Thymus (tissue), 11 donors: Measurements from ENCODE around the gene JAKMIP1. TPM values are rescaled to one million over a fixed set of nuclear protein-coding genes. Genes with fewer than 3 reads are reported as not detected.
A peak's percentile ranks its signal among the peaks of the same experiment; 100 is the strongest.

Experiments used
- DNase-seq, 9 donors: peaks; one replicate each; pipeline ENCODE4 v3.0.0-alpha.2; 2013; ENCODE audit warnings: low spot score in 9 of 9, low read depth in 6 of 9, missing footprints in 1 of 9
- H3K27ac ChIP-seq, 2 donors: one replicate each; pipeline ENCODE4 v1.5.1; 2013; ENCODE audit warnings: control low read depth in 1 of 2, low read depth in 1 of 2, low read length in 1 of 2, mild to moderate bottlenecking in 1 of 2, moderate library complexity in 1 of 2
- H3K27me3 ChIP-seq, 2 donors: one replicate each; pipeline ENCODE4 v1.5.1; 2013; ENCODE audit warnings: low read length in 1 of 2; ENCODE audit not compliant: control insufficient read depth in 2 of 2, insufficient read depth in 1 of 2
- H3K36me3 ChIP-seq, 2 donors: one replicate each; pipeline ENCODE4 v1.5.1; 2013; ENCODE audit warnings: low read length in 1 of 2, mild to moderate bottlenecking in 1 of 2, moderate library complexity in 1 of 2; ENCODE audit not compliant: control insufficient read depth in 2 of 2, insufficient read depth in 2 of 2
- H3K4me1 ChIP-seq, 2 donors: one replicate each; pipeline ENCODE4 v1.5.1; 2013; ENCODE audit warnings: low read length in 2 of 2; ENCODE audit not compliant: control insufficient read depth in 2 of 2, insufficient read depth in 2 of 2
- H3K4me3 ChIP-seq, 2 donors: one replicate each; pipeline ENCODE4 v1.5.1; 2013; ENCODE audit warnings: low read length in 2 of 2, control low read depth in 1 of 2, mild to moderate bottlenecking in 1 of 2
- H3K9me3 ChIP-seq, 2 donors: one replicate each; pipeline ENCODE4 v1.5.1; 2013; ENCODE audit warnings: low read length in 1 of 2, mild to moderate bottlenecking in 1 of 2; ENCODE audit not compliant: control insufficient read depth in 2 of 2, insufficient read depth in 1 of 2
- WGBS: extraction: QIAGEN DNeasy Blood & Tissue Kit; methylation state at CpG from one replicate; pipeline ENCODE4 v1.1.7; 2013; 5-methylcytosine and 5-hydroxymethylcytosine counted together
- polyA plus RNA-seq: library from polyadenylated mRNA; stranded (reverse); fragments of 200-250 nt; gene quantifications from one replicate; pipeline ENCODE4 v1.2.3, GENCODE V29; 2013
- total RNA-seq: library from RNA; stranded (reverse); fragments of 120-200 nt; gene quantifications from one replicate; pipeline ENCODE4 v1.2.4, GENCODE V29; 2013
- donor health status: healthy.

JAKMIP1 gene
- total and polyA plus RNA-seq, 2 donors: 0.19 to 1.5 TPM

DNA sequence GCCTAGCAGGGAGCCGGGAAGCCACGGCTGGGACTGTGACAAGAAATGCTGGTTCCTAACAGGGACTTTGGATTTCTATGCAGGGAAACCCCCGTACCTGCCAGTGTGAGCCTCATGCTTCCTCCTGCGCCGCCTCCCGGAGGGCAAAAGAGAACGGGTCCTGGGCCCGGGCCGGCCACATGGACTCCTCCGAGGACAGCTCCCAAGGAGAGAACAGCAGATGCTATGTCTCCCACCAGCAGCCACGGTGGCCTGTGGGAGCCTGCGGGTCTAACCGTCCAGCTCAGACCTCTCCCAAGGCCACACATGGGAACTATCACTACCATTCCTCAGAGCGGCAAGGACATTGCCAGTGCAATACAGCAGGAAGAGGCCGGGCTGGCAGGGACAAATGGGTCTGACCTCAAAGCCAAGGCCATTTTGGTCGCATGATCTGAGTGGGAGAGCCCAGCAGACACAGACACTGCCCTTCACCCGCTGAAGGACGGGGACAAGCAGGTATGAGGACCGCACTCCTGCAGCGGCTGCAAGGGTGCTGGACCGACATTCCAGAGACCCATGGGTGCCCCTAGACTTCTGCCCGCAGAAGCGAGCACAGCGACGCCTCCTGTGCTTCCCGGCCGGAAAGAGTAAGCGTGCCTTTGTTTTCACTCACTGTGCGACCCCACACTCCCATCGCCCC is 177.6 kb downstream of the JAKMIP1 start:
- no peak overlapping the region for H3K27ac ChIP-seq
- WGBS: 89% methylated on average over 30 of the region's 30 CpGs
- no peaks in the 10 kb centered on the region for H3K9me3 ChIP-seq
- no peaks in the 10 kb centered on the region for H3K36me3 ChIP-seq
- no peak overlapping the region for H3K4me3 ChIP-seq
- H3K4me1 ChIP-seq: no peaks in the 10 kb centered on the region
- DNase-seq: no peak
- H3K27me3 ChIP-seq: no peaks in the 10 kb centered on the region

DNA sequence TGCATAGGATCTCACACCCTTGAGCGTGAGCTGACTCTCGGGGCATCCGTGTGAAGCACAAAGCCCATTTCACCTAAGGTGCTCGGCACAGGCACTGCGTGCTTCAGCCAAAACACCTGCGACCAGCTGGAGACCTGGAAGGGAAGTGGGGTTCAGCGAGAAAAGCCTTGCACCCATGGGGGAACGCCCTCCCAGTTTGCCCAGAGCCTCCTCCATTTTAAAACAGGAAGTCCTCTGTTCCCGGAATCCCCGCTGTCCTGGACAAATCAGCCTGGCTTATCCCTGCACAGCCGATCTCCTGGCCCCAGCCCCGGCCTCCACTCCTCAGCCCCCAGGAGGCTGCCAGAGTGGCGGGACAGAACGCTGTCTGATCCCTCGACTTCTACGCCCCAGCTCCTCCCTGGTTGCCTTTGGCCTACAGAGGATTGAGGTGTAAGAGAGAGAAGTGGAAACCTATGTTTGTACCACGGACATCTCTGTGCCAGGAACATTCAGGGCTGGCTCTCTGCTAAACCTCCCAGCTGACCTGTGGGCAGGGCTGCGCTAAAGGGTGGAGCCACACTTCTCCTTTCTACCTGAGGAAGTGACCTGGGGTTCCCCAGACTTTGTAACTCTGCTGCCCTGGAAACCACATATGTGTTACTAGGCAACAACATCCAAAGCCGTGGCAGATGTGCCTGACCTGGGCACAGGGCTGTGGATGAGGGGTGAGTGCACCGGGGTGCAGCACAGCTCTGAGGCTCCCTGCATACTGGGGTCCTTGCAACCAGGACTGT is 178.3 kb downstream of the JAKMIP1 start:
- no peak overlapping the region for H3K4me3 ChIP-seq
- H3K36me3 ChIP-seq: no peaks in the 10 kb centered on the region
- no peaks in the 10 kb centered on the region for H3K27me3 ChIP-seq
- 90% methylated on average over 20 of the region's 20 CpGs for WGBS
- DNase-seq: no peak
- no peaks in the 10 kb centered on the region for H3K9me3 ChIP-seq
- no peaks in the 10 kb centered on the region for H3K4me1 ChIP-seq
- H3K27ac ChIP-seq: no peak overlapping the region

DNA sequence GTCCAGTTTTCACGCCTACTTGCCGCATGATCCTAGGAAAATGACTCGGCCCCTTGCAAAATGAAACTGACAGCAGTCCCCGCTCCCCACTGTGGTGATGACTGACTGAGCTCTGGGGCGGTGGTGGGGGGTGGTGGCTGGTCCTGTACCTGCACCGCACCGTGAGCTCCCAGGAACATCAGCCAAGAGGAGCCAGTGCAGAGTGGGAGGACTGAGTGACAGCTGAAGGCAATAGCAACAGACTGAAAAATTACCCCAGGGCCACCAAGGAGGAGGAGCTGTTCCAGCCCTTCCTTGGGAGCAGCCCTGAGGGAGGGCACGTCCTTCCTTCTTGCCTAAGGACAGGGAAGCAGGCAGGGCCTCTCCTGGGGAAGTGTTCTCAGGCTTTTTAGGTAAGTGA is 179.7 kb downstream of the JAKMIP1 start:
- H3K4me1 ChIP-seq: no peaks in the 10 kb centered on the region
- WGBS: 93% methylated on average over 8 of the region's 8 CpGs
- no peak for DNase-seq
- no peaks in the 10 kb centered on the region for H3K27me3 ChIP-seq
- no peaks in the 10 kb centered on the region for H3K36me3 ChIP-seq
- H3K9me3 ChIP-seq: no peaks in the 10 kb centered on the region
- no peak overlapping the region for H3K4me3 ChIP-seq
- no peak overlapping the region for H3K27ac ChIP-seq

- no peaks in the 10 kb centered on the region for H3K9me3 ChIP-seq
- no peak overlapping the region for H3K27ac ChIP-seq
- 51% methylated on average over 22 of the region's 22 CpGs for WGBS
- no peaks in the 10 kb centered on the region for H3K4me1 ChIP-seq
- no peaks in the 10 kb centered on the region for H3K27me3 ChIP-seq
- peak in 6 of 9 donors; percentile 4 to 46 (median 10) for DNase-seq
- no peaks in the 10 kb centered on the region for H3K36me3 ChIP-seq
- H3K4me3 ChIP-seq: no peak overlapping the region
Observed at GRCh38 chr4:6019316-6020263, 180.8 kb downstream of the JAKMIP1 start.

DNA sequence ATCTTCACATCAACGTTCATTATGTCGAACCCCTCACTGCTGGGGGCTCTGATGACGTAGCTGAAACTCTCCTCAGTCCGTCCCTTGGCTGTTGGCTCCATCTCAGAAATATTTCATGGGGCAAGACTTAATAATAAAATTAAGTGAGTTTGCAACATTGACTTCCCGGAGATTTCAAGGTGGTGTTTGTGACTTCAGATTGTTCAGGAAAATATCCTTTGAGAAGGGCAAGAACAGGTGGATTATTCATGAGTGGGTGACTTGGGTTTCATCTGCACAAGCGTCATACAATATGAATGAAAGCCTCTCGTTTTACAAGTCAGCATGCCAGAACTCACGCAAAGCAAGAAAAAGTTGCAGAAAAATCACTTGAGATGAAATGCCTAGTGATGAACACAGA is 182.0 kb downstream of the JAKMIP1 start, which contains the start of gene C4orf50:
TSS of gene C4orf50 (minus strand) at position 101 of the 400 bp plus-strand sequence.
- no peaks in the 10 kb centered on the region for H3K36me3 ChIP-seq
- no peak within 1 kb of the TSS for H3K4me3 ChIP-seq
- no peak within 1 kb of the TSS for H3K27ac ChIP-seq
- 83% methylated on average over 8 of the region's 8 CpGs for WGBS
- no peaks in the 10 kb centered on the region for H3K4me1 ChIP-seq
- H3K9me3 ChIP-seq: no peaks in the 10 kb centered on the region
- H3K27me3 ChIP-seq: no peaks in the 10 kb centered on the region
- no peak for DNase-seq

DNA sequence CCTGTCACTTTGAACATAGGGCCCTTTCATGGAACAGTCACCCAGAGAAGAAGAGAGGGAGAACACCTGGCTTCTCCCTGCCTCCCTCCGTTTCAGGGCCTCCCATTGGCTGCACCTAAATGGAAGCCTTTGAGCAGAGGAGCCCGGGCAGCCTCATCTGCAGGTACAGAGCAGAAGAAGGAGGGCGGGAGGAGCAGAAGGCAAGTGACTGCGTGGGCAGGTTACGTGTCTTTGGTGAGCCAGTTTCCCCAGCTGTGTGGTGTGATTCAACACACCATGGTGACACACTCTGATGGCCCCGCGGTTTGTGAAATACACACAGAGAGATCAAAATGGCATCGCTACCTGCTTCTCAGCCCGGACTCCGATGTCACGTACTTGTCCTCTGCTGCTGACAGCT is 182.5 kb downstream of the JAKMIP1 start:
- WGBS: 94% methylated on average over 11 of the region's 11 CpGs
- DNase-seq: no peak
- Histone ChIP-seq H3K27ac (no peak overlapping the region), H3K9me3 (no peaks in the 10 kb centered on the region), H3K4me3 (no peak overlapping the region), H3K27me3 (no peaks in the 10 kb centered on the region), H3K4me1 (no peaks in the 10 kb centered on the region), H3K36me3 (no peaks in the 10 kb centered on the region)

DNA sequence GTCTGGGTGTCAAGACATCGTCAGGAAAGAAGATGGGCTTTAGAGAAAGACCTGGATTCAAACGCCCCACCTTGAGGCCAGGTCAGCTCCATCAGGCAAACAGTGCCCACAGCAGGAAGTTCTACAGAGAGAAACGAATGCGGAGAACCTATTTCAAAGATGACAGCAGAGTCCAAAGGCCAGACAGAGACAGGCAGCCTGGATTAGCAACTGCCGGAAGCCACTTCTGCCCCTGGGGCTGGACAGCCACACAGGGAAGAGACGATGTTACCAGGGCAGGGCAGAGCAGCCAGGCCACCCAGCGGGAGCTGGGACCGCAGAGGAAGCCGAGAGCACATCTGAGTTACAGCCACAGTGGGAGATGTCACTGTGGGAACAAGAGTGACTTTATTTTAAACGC is 183.3 kb downstream of the JAKMIP1 start:
- H3K4me1 ChIP-seq: no peaks in the 10 kb centered on the region
- H3K27me3 ChIP-seq: no peaks in the 10 kb centered on the region
- H3K27ac ChIP-seq: no peak overlapping the region
- H3K9me3 ChIP-seq: no peaks in the 10 kb centered on the region
- 83% methylated on average over 10 of the region's 10 CpGs for WGBS
- H3K4me3 ChIP-seq: no peak overlapping the region
- no peak for DNase-seq
- no peaks in the 10 kb centered on the region for H3K36me3 ChIP-seq

- no peak for DNase-seq
- H3K36me3 ChIP-seq: no peaks in the 10 kb centered on the region
- H3K4me1 ChIP-seq: no peaks in the 10 kb centered on the region
- WGBS: 94% methylated on average over 12 of the region's 12 CpGs
- no peaks in the 10 kb centered on the region for H3K9me3 ChIP-seq
- H3K27ac ChIP-seq: no peak overlapping the region
- no peak overlapping the region for H3K4me3 ChIP-seq
- peaks cover 1 to 9% of the 10 kb centered on the region in 2 donors for H3K27me3 ChIP-seq
Observed at GRCh38 chr4:6013564-6013963, 186.8 kb downstream of the JAKMIP1 start.
